NCI-H510A treated with DMSO at 0.1 percent for 48 hours (cell line): ENCODE results near the gene TIGD4.

ENCODE experiments used
- DNase-seq: peaks from one replicate; lab custom pipeline; 2025; lab: John Stamatoyannopoulos, UW

Gene TIGD4

DNA sequence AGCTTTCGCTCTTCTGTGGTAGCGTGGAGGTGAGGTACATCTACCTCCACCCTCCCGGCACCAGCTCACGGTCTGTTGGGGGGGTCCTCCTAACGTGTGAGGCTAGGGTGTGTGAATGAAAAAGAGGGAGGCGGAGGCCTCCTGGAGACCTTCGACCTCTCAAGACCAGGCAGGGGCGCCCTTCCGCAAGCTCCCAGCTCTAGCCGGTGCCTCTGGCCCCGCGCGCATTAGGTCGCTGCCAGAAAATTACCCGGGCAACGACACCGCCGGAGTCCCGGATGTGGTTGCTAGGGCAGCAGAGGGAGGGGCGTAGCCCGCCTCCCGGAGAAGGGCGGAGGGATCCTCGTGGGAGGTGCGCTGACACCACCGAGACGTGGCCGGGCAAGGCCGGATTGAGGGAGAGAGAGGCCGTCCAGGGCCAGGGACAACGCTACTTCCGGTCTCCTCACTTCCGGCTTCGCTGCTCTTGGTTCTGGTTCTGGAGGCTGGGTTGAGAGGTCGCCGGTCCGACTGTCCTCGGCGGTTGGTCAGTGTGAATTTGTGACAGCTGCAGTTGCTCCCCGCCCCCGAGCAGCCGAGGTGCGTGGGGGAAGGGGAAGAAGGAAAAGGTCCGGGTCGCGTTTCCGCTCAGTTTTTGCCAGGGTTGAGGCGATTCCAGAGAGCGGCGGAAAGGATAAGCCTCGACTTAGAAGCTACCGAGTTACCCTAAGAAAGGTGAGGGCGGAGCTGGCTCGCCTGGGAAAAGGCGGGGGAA is at the start of gene TIGD4, which contains the start of gene ARFIP1:
Gene TIGD4, minus strand, starts transcription at position 218 of the 754 bp plus-strand sequence. CDS start 8,726 bp downstream, outside the sequence.
Gene ARFIP1, plus strand, starts transcription at position 442 of the 754 bp plus-strand sequence. CDS start 49,680 bp downstream, outside the sequence.
- peak; percentile 87 for DNase-seq

- DNase-seq = no peak
Observed at GRCh38 chr4:152828122-152828521, 48.6 kb upstream of the TIGD4 start.

DNA sequence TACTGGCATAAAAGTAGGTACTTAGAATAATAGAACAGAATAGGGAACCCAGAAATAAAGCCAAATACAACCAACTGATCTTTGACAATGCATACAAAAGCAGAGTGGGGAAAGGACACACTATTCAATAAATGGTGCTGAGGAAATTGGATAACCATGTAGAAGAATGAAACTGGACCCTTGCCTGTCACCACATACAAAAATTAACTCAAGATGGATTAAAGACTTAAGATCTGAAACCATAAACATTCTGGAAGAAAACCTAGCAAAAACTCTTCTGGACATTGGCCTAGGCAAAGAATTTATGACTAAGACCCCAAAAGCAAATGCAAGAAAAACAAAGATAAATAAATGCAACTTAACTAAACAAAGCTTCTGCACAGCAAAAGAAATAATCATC is 45.8 kb upstream of the TIGD4 start:
- DNase-seq = no peak

- no peak for DNase-seq
Observed at GRCh38 chr4:152824561-152824960, 45.0 kb upstream of the TIGD4 start.

DNA sequence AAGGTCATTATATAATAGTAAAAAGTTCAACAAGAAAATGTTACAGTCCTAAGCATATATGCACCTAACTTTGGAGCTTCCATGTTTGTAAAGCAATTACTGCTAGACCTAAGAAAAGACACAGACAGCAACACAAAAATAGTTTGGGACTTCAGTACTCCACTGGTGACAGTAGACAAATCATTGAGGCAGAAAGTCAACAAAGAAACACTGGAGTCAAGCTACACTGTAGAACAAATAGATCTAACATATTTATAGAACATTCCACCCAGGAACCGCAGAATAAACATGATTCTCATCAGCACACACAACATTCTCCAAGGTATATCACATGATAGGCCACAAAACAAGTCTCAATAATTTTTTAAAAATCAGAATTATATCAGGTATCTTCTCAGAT is 42.8 kb upstream of the TIGD4 start:
- no peak for DNase-seq

- no peak for DNase-seq
Observed at GRCh38 chr4:152820073-152820472, 40.5 kb upstream of the TIGD4 start.

GRCh38 chr4:152819026-152819645 is 39.6 kb upstream of the TIGD4 start:
- DNase-seq = no peak

DNA sequence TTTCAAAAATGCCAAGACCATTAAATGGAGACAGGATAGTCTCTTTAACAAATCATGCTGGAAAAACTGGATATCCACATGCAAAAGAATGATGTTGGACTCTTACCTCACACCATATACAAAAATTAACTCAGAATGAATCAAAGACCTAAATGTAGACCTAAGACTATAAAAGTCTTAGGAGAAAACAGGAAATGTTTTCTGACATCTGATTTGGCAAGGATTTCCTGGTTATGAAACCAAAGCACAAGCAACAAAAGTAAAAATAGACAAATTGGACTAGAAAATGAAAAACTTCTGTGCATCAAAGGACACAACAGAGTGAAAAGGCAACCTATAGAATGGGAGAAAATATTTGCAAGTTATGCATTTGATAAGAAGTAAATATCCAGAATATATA is 37.8 kb upstream of the TIGD4 start:
- no peak for DNase-seq

DNA sequence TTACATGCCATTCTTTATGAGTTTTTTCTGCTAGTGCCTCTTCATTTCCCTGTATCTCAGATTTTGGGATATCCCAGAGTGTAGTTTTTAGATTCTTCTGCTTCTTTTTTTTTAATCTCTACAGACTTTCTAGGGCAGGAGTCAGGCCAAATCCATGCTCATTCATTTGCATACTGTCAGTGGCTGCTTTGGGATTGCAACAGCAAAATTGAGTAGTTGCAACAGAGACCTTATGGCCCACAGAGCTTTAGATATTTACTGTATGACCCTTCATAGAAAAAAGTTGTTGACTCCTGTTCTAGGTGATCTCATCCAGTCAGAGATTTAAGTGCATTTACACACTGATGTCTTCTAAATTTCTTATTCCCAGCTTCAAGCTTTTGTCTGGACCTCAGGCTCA is 35.5 kb upstream of the TIGD4 start:
- DNase-seq = no peak

- DNase-seq = no peak
Observed at GRCh38 chr4:152810715-152811287, 31.3 kb upstream of the TIGD4 start.

GRCh38 chr4:152808670-152809069 is 29.1 kb upstream of the TIGD4 start:
- DNase-seq = no peak

DNA sequence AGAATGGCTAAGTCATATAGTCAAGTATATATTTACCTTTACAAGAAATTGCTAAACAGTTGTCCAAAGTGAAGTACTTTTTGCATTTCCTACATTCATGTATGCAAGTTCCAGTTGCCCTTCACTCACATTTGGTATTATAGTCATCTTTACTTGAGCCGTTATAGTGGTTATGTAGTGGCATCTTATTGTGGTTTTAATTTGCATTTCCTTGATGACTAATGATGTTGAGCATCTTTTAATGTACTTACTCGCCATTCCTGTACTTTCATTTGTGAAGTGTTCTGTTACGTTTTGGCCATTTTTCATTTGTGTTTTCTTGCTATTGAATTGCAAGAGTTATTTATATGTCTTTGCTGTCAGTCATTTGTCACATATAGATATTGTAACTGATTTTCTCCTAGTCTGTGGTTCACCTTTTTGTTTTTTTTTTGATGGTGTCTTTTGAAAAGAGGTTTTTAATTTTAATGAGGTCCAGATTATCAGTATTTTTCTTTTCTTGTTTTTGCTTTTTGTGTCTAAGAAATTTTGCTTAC is 27.8 kb upstream of the TIGD4 start:
- no peak for DNase-seq

DNA sequence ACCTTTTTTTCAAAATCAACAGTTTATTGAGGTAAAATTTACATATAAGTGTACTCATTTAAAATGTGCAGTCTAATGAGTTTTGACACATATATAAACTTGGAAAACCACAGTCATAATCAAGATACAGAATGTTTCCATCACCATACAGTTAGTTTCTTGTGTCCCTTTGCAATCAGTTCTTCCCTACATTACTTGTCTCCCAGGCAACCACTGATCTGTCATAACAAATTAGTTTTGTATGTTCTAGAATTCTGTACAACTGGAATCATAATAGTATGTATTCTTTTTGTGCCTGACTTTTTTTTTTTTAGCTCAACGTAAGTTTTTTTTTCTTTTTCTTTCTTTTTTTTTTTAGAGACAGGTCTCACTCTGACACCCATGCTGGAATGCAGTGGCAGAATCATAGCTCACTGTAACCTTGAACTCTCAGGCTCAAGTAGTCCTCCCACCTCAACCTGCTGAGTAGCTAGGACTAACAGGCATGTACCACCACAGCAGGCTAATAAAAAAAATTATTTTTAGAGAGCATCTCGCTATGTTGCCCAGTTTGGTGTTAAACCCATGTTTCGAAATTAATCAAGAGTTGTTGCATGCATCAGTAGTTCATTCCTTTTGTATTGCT is 27.1 kb upstream of the TIGD4 start:
- no peak for DNase-seq

- DNase-seq = no peak
Observed at GRCh38 chr4:152805818-152806217, 26.3 kb upstream of the TIGD4 start.

DNA sequence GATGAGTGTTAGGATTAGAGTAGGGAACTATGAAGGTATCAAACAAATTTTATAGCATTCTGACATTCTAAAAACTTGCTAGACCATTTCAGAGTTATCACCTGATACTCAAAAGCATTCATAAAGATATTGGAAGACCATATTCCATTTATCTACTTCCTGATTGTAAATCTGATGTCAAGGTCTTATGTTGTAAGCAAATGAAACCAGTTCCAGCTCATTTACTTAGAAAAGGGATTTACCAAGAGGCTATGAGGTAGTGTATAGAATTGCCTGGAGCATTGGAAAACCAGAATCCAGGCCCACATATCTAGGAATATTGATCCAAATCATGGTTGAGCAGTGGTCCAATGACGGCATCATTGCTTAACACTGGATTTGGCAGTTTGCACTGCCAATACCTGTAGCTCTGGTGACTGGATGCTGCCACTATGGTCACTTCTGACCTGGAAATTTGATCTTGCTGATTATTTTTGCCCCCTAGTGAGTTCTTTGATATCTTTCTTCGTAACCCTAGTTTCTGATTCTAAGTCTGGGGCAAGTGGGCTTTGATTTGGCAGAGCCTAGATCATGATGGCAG is 25.6 kb upstream of the TIGD4 start:
- no peak for DNase-seq

GRCh38 chr4:152803541-152803940 is 24.0 kb upstream of the TIGD4 start:
- no peak for DNase-seq

DNA sequence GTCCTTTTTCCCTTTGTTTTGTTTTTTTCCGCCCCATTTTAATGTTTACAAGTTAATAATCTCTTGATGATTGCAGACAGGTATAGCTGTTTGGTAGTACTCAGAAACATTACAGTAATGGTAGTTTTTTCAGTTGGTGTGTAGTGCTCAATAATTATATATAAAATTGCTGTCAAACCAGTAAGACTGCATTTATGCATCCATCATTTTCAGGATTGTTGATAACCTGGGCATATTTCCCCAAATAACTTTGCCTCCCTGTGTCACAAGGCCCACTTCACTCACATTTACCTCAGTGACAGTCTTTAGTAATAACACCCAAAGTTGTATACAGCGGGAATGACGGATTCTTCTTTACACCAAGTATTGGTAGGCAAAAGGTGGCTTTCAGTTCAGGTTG is 16.4 kb upstream of the TIGD4 start:
- no peak for DNase-seq

DNA sequence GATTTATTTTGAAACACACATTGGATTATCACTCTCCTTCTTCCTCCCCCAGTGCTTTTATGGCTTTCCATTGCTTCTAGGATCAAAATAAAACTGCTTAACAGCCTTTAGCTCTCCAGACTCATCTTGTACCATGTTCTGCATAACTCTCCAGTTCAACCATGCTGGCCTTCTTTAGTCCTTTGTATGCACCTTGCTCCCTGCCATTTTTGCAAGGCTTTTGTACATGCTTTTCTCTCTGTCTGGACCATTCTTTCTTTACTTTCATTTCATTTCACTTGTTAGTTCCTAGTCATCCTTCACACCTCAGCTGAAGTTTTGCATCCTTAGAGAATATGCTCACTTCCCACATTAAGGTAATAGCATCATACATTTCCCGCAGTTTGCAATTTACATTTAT is 7.1 kb upstream of the TIGD4 start:
- no peak for DNase-seq

- DNase-seq = no peak
Observed at GRCh38 chr4:152785639-152786615, 6.4 kb upstream of the TIGD4 start.

DNA sequence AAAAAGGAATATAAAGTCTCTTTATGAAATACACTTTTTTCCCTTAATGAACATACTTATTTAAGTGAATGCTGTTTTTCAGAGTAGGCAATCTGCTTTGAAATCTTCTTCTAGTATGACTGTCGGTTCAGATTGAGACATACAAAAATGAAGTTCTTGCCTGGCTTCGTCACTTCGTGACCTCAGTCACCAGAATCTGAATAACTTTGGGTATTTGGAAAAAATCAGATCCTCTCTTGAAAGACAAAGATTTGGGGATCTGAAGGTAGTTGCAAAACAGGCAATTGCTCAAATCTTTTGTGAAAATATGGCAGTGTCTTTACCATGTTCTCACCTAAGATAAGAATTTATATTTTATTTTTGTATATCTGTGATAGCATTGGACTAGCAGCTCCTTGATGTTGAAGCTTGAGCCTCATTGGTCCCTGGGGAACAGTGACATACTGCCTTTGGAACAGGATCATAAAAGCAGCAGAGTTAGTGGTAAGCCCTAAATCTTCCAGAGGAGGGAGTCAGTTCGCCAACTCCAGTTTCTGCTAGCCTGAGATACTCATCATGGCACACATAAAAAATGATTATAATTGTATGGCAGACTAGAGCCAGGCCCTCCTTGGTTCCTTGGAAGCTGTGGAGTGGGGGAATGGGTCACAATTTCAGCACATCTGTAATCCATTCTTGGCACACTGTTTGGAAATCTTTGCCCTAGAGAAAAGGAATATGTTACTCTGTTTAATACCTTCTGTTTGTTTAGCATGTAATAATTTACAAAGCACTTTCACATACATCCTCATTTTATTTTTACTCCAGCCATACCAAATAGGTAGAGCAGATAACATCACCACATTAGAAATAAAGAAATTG is 5.2 kb upstream of the TIGD4 start:
- no peak for DNase-seq
